Vagina (tissue), 2 donors: Measurements from ENCODE around the gene KRT75. TPM values are rescaled to one million over a fixed set of nuclear protein-coding genes. Genes with fewer than 3 reads are reported as not detected.

ENCODE experiments used
- DNase-seq, 2 donors: peaks; one replicate each; pipeline ENCODE4 v3.0.0-alpha.2; 2017; ENCODE audit errors: extremely low spot score in 2 of 2
- H3K27ac ChIP-seq: fragments of 200-600 bp; sonication (generic); one replicate; pipeline ENCODE4 v1.5.1; 2019
- H3K27me3 ChIP-seq: fragments of 200-600 bp; sonication (generic); one replicate; pipeline ENCODE4 v1.5.1; 2019
- H3K36me3 ChIP-seq, 2 donors: fragments of 200-600 bp; sonication (generic); one replicate each; pipeline ENCODE4 v1.5.1; 2017 to 2019
- H3K4me1 ChIP-seq: fragments of 200-600 bp; sonication (generic); one replicate; pipeline ENCODE4 v1.5.1; 2019
- H3K4me3 ChIP-seq, 2 donors: fragments of 200-600 bp; sonication (generic); 1 replicate in 1 of 2; 2 replicates in 1 of 2; pipeline ENCODE4 v1.5.1; 2016 to 2019
- H3K9me3 ChIP-seq: fragments of 200-600 bp; sonication (generic); one replicate; pipeline ENCODE4 v1.5.1; 2019
- CTCF ChIP-seq, 3 experiments: fragments of 450-650 bp in 2 of 3; fragments of 200-600 bp in 1 of 3; sonication (generic) in 1 of 3; IDR thresholded peaks; one replicate each; pipeline ENCODE4 v1.5.1; 2017 to 2019; ENCODE audit warnings: antibody characterized with exemption in 3 of 3, mild to moderate bottlenecking in 2 of 3, moderate library complexity in 2 of 3
- POLR2A ChIP-seq, 2 donors: fragments of 450-650 bp; IDR thresholded peaks; one replicate each; pipeline ENCODE4 v1.6.1; 2017; ENCODE audit warnings: antibody characterized with exemption in 2 of 2, mild to moderate bottlenecking in 2 of 2, moderate library complexity in 2 of 2
- POLR2AphosphoS5 ChIP-seq, 2 donors: sonication (generic); formaldehyde crosslinking; IDR thresholded peaks; one replicate each; pipeline ENCODE4 v1.9.0; 2017; ENCODE audit warnings: antibody characterized with exemption in 2 of 2, mild to moderate bottlenecking in 2 of 2, low read depth in 1 of 2; ENCODE audit not compliant: insufficient read depth in 1 of 2
- intact Hi-C: fragments of 100-400 bp; cut with DNase I; formaldehyde crosslinking; loops from one replicate; pipeline ENCODE4 v1.15.1; 2023
- total RNA-seq: library from RNA; depleted of rRNA; stranded (reverse); fragments of >200 nt; gene quantifications from one replicate; pipeline ENCODE4 v1.2.3, GENCODE V29; 2016

The KRT75 gene
- total RNA-seq, 1 donor from 2014 or later = not detected

GRCh38 chr12:52394836-52395405 lies 39.2 kb downstream of the KRT75 start:
- no peak overlapping the region for H3K27ac ChIP-seq
- no peak overlapping the region for H3K4me3 ChIP-seq
- H3K36me3 ChIP-seq = no peaks in the 10 kb centered on the region
- H3K9me3 ChIP-seq = no peaks in the 10 kb centered on the region
- no peak for DNase-seq
- H3K27me3 ChIP-seq = no peaks in the 10 kb centered on the region
- TF ChIP-seq POLR2AphosphoS5 (IDR thresholded peaks at IDR 0.05; ENCODE audit: insufficient read depth in 1 of 2, low read depth in 1 of 2) (no peak), POLR2A (IDR thresholded peaks at IDR 0.05) (no peak), CTCF (IDR thresholded peaks at IDR 0.05) (no peak)
- intact Hi-C loops = no loop called here
- H3K4me1 ChIP-seq = peaks cover 35% of the 10 kb centered on the region

- Histone ChIP-seq H3K4me3 (no peak overlapping the region), H3K27ac (no peak overlapping the region), H3K27me3 (no peaks in the 10 kb centered on the region), H3K4me1 (peaks cover 45% of the 10 kb centered on the region), H3K36me3 (no peaks in the 10 kb centered on the region), H3K9me3 (no peaks in the 10 kb centered on the region)
- DNase-seq = no peak
- intact Hi-C loops = no loop called here
- TF ChIP-seq CTCF (IDR thresholded peaks at IDR 0.05) (no peak), POLR2AphosphoS5 (IDR thresholded peaks at IDR 0.05; ENCODE audit: insufficient read depth in 1 of 2, low read depth in 1 of 2) (no peak), POLR2A (IDR thresholded peaks at IDR 0.05) (no peak)
Measured at GRCh38 chr12:52392465-52393007, 41.6 kb downstream of the KRT75 start.

- intact Hi-C loops = no loop called here
Measured at GRCh38 chr12:52391618-52392002, 42.6 kb downstream of the KRT75 start.

GRCh38 chr12:52390739-52391617 lies 43.2 kb downstream of the KRT75 start:
- DNase-seq = no peak
- H3K36me3 ChIP-seq = no peaks in the 10 kb centered on the region
- intact Hi-C loops = no loop called here
- no peak overlapping the region for H3K27ac ChIP-seq
- H3K4me1 ChIP-seq = peaks cover 38% of the 10 kb centered on the region
- no peaks in the 10 kb centered on the region for H3K9me3 ChIP-seq
- H3K4me3 ChIP-seq = no peak overlapping the region
- no peaks in the 10 kb centered on the region for H3K27me3 ChIP-seq
- peak in 2 of 3 experiments; percentile 7 to 64 for TF ChIP-seq CTCF (IDR thresholded peaks at IDR 0.05)
- TF ChIP-seq POLR2A (IDR thresholded peaks at IDR 0.05) = no peak
- TF ChIP-seq POLR2AphosphoS5 (IDR thresholded peaks at IDR 0.05; ENCODE audit: insufficient read depth in 1 of 2, low read depth in 1 of 2) = no peak

More at GRCh38 chr12:52391618-52392002, 42.6 kb downstream of the KRT75 start:
- Histone ChIP-seq H3K9me3 (no peaks in the 10 kb centered on the region), H3K4me3 (no peak overlapping the region), H3K27me3 (no peaks in the 10 kb centered on the region), H3K36me3 (no peaks in the 10 kb centered on the region), H3K27ac (no peak overlapping the region), H3K4me1 (peaks cover 45% of the 10 kb centered on the region)
- TF ChIP-seq POLR2A (IDR thresholded peaks at IDR 0.05) = no peak
- no peak for TF ChIP-seq CTCF (IDR thresholded peaks at IDR 0.05)
- no peak for TF ChIP-seq POLR2AphosphoS5 (IDR thresholded peaks at IDR 0.05; ENCODE audit: insufficient read depth in 1 of 2, low read depth in 1 of 2)
- DNase-seq = no peak
